ENCODE results near the gene RAPGEF5.

DNA sequence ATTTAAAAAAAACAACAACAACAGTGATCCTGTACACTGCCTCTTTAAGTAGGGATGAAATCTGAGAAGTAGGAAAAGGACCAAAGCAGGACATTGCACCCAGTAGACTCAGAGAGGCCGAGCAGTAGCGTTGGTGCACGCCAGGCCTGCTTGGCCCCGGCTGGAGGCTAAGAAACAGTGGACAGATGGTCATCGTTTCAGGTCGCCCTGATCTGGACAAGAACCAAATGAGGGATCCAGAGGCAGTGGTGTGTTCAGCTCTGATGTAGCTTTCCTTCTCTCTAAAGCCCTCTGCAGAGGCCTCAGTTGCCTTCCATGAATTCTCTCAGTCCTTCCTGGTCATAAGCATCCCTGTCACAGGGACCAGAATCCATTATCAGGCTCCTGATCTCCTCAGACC is 269.1 kb downstream of the RAPGEF5 start:
- TF ChIP-seq, protein P1, sequence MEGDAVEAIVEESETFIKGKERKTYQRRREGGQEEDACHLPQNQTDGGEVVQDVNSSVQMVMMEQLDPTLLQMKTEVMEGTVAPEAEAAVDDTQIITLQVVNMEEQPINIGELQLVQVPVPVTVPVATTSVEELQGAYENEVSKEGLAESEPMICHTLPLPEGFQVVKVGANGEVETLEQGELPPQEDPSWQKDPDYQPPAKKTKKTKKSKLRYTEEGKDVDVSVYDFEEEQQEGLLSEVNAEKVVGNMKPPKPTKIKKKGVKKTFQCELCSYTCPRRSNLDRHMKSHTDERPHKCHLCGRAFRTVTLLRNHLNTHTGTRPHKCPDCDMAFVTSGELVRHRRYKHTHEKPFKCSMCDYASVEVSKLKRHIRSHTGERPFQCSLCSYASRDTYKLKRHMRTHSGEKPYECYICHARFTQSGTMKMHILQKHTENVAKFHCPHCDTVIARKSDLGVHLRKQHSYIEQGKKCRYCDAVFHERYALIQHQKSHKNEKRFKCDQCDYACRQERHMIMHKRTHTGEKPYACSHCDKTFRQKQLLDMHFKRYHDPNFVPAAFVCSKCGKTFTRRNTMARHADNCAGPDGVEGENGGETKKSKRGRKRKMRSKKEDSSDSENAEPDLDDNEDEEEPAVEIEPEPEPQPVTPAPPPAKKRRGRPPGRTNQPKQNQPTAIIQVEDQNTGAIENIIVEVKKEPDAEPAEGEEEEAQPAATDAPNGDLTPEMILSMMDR (IDR thresholded peaks at IDR 0.05; ENCODE audit: extremely low read depth in 1 of 2, insufficient read depth in 1 of 2, low read depth in 1 of 2, low read length in 2 of 2) = no peak
- TF ChIP-seq, protein P2, sequence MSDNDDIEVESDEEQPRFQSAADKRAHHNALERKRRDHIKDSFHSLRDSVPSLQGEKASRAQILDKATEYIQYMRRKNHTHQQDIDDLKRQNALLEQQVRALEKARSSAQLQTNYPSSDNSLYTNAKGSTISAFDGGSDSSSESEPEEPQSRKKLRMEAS (IDR thresholded peaks at IDR 0.05; ENCODE audit: insufficient read depth, insufficient read length) = no peak
- no peak for TF ChIP-seq GATA2 (IDR thresholded peaks at IDR 0.05; ENCODE audit: insufficient read depth, insufficient read length, low read depth, low read length)
- no peak for TF ChIP-seq FOS (IDR thresholded peaks at IDR 0.05; ENCODE audit: borderline replicate concordance, insufficient read depth, low read length)
- no peak for TF ChIP-seq JUN (IDR thresholded peaks at IDR 0.05; ENCODE audit: borderline replicate concordance, insufficient read depth, insufficient read length, low read depth)
- TF ChIP-seq POLR2AphosphoS5 (IDR thresholded peaks at IDR 0.05; ENCODE audit: insufficient read depth, low read depth, low read length) = no peak
- no peak for TF ChIP-seq POLR2A (IDR thresholded peaks at IDR 0.05; ENCODE audit: low read depth, low read length)
- no peak for TF ChIP-seq EZH2 (IDR thresholded peaks at IDR 0.05; ENCODE audit: borderline replicate concordance, low read depth, low read length, severe bottlenecking)

Measured in endothelial cell of umbilical vein (primary cell).